Middle frontal gyrus (tissue), 1 donor: ENCODE results near the gene HGS.

Experiments
- DNase-seq: peaks from one replicate; pipeline ENCODE4 v3.0.0-alpha.2; 2015; ENCODE audit warnings: low spot score; ENCODE audit errors: extremely low spot score

HGS gene

GRCh38 chr17:81683208-81683583 lies 615 bp upstream of the HGS start:
- DNase-seq: no peak

GRCh38 chr17:81684442-81684911 lies 666 bp downstream of the HGS start:
- no peak for DNase-seq

- no peak for DNase-seq
Measured at GRCh38 chr17:81685108-81685507, 1.3 kb downstream of the HGS start.

DNA sequence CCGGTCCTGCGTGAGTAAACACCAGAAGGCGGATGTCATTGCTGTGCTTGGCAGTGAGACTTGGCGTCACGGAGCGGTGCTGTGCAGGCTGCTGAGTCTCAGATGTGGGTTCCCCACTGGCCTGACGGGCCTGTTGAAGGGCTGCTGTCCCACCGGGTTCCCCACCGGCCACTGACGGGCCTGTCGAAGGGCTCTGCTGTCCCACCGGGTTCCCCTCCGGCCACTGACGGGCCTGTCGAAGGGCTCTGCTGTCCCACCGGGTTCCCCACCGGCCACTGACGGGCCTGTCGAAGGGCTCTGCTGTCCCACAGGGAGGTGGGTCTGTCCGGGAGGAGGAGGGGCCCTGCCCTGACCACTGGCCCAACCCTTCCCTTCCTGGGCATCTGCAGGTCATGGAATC lies 2.8 kb downstream of the HGS start:
- DNase-seq: no peak

DNA sequence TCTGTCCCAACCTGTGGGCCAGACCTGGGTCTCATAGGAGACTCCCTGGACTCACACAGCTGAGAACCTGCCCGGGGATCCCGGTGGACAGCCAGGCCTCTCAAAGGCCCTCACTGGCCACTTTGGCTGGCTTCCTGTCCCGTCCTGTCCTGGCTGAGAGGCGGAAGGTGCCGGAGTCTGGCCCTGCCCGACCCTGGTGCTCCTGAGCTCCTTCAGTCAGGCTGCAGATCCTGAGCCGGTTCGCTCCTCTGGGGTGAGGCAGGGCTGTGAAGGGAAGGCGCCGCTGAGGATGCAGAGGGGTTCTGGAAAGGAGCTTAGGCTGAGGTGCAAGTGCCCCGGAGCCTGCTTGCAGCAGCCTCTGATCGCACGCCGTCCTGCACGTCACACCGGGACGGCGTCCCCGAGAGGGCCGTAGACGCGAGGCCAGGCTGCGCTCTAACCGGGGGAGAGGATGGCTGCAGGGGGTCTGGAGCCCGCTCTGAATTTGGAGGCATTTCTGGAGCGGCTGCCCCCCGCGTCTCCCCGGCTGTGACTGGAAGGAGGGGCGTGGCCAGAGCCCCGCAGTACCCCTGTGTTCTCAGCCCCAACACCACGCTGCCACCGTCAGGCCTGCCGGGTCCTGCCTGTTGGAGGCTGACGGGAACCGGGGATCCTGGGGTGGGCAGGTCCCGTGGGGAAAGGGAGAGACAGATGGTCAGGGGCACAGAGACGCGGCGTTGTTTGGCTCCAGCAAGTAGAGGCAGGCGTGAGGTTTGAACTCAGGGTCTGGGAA lies 4.1 kb downstream of the HGS start:
- no peak for DNase-seq

DNA sequence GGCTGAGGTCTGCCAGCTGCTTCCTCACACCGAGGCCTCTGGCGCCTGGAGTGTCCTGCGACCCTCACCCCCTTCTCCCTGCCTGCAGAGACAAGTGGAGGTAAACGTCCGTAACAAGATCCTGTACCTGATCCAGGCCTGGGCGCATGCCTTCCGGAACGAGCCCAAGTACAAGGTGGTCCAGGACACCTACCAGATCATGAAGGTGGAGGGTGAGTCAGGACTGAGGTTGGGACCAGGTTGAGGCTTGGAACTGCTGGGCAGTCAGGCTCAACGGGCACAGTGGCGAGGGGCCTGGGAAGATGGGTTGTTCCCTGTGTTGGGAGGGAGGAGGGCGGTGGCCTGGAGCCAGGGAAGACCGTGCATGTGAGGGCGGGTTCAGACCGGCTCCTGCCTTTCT lies 4.8 kb downstream of the HGS start:
- no peak for DNase-seq

DNA sequence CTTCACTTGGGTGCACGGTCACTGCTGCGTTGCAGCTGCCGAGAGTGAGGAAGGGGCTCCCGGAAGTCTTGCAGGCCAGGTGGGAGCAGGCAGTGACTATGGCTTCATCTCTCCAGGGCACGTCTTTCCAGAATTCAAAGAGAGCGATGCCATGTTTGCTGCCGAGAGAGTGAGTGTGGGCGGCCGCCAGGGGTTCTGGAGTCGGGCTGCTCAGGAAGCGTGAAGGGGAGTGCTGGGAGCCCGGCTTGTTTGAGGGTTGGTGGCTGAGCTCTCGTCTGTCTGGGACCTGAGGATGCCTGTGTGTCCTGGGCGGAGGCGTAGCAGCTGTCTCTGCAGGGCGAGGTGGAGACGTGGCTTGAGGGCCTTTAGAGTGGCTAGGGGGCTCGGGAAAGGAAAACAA lies 6.3 kb downstream of the HGS start:
- DNase-seq: no peak

GRCh38 chr17:81690549-81690948 lies 6.7 kb downstream of the HGS start:
- DNase-seq: no peak

DNA sequence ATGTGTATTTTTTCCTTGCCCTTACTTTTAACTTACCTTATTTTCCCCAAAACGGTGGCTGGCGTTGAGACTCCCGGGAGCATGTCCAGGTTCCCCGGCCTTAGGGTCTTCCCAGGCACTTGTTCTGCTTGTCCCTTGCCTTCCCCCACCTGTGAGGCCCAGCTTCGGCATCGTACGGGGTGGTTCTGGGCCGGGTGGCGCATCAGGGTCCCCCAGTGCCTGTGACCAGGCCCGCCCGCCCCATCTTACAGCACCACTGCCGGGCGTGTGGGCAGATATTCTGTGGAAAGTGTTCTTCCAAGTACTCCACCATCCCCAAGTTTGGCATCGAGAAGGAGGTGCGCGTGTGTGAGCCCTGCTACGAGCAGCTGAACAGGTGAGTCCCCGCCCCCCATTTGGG lies 7.4 kb downstream of the HGS start:
- DNase-seq: no peak

DNA sequence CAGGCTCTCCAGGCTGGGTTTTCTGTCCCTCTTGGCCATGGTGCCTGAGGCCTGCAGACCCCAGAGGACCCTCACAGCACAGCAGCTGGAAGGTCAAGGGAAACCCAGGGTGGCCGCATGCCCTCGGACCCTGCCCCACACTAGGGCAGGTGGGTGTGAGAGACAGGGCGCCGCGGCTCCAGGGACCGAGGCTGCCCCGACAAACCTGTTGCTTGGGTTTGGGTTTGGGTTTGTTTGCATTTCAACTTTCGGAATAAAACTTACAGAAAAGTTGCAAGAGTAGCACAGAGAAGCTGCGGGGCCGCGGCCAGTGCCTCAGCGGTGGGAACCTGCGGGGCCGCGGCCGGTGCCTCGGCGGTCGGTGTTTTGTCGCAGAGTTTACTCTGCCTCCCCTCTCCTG lies 7.8 kb downstream of the HGS start:
- DNase-seq: no peak

- no peak for DNase-seq
Measured at GRCh38 chr17:81693509-81694210, 9.8 kb downstream of the HGS start.

GRCh38 chr17:81694810-81695209 lies 11.0 kb downstream of the HGS start:
- DNase-seq: no peak

DNA sequence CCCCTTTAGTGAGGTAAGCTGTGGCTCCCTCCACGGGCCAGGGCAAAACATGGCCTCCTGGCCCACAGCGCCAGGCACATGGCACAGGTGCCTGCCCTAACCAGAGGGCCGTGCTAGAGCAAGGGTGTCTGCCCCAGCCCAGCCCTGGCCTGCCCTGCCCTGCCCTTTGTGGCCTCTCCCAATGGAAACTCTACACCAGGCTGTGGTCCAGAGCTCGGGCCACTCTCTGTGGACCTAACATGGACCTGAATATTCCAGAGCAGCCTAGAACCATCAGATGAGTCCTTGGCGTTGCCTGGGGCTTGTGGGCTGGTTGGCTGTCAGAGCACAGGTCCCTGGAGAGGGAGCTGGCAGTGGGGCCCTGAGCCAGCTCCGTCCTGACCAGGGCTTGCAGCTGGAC lies 11.4 kb downstream of the HGS start:
- DNase-seq: no peak

- DNase-seq: no peak
Measured at GRCh38 chr17:81695801-81696200, 12.0 kb downstream of the HGS start.

GRCh38 chr17:81696218-81696941 lies 12.6 kb downstream of the HGS start:
- DNase-seq: no peak

DNA sequence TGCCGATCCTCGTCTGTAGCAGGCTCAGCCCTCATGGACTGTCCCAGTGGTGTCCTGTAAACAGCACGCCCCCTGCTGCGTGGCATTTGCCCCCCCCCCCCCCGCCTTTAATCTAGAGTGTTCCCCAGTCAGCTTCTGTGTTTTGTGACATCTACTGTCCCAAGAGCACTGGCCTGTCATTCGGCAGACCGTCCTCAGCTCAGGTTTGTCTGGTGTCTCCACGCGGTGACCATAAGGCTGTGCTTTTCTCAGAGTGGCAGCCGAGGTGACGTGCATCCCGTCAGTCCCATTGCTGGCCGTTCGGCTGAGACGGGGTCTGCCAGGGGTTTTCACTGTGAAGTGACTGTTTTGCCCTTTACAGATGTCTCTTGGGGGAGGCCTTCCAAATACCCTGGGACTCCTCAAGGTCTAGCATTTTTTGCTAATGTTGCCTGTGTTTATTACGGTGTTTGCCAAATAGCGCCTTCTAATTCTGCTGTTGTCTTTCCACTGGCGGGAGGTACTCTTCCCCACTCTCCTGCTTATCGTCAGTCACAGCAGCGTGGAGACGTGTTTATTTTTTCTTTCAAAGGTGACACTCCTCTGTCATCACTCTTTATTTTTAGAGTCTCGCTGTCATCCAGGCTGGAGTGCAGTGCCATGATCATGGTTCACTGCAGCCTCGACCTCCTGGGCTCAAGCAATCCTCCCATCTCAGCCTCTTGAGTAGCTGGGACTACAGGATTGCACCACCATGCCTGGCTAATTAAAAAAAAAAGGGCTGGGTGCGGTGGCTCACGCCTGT lies 13.6 kb downstream of the HGS start:
- DNase-seq: no peak

DNA sequence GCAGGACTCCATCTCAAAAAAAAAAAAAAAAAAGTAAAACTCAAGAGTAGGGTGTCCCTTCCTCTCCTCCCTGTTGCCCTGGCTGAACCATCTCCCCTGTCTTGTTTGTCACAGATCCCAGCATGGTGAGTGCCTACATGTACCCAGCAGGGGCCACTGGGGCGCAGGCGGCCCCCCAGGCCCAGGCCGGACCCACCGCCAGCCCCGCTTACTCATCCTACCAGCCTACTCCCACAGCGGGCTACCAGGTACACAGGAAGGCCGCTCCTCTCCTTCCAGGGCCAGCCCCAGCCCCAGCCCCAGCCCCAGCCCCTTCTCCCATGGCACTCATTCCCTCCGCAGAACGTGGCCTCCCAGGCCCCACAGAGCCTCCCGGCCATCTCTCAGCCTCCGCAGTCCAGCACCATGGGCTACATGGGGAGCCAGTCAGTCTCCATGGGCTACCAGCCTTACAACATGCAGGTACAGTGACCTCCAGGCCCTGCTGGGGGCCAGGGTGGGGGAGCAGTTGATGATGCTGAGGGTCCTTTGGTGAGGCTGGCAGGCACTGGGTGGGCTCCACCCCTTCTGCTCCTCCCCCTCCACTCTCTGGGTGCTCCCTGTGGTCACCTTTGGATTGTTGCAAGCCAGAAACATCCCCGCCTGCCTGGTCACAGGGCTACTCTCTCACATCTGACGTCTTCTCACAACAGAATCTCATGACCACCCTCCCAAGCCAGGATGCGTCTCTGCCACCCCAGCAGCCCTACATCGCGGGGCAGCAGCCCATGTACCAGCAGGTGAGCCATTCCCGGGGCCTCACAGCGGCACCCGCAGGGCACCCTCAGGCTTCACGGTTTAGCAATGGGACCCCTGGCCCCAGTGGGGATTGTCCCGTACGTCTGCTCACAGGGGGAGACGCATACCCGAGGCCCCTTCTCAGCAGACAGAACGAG lies 16.8 kb downstream of the HGS start:
- DNase-seq: no peak

DNA sequence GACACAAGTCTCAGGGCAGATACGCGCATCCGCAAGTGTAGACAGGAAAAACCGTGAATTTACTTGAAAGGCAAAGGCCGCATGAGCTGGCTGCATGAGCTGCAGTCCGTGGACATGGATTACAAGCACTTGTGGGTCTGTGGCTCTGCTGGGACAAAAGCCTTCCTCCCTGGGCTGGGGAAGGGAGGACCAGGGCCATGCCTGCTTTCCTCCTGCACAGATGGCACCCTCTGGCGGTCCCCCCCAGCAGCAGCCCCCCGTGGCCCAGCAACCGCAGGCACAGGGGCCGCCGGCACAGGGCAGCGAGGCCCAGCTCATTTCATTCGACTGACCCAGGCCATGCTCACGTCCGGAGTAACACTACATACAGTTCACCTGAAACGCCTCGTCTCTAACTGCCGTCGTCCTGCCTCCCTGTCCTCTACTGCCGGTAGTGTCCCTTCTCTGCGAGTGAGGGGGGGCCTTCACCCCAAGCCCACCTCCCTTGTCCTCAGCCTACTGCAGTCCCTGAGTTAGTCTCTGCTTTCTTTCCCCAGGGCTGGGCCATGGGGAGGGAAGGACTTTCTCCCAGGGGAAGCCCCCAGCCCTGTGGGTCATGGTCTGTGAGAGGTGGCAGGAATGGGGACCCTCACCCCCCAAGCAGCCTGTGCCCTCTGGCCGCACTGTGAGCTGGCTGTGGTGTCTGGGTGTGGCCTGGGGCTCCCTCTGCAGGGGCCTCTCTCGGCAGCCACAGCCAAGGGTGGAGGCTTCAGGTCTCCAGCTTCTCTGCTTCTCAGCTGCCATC lies 17.7 kb downstream of the HGS start:
- DNase-seq: no peak

- peak; percentile 92 for DNase-seq
Measured at GRCh38 chr17:81702934-81703746, 19.3 kb downstream of the HGS start, which contains the start of gene MRPL12. MRPL12 (plus strand) TSS chr17:81703367; CDS start chr17:81703502, 135 bp downstream.
